ENCODE data around the gene CADPS.

The CADPS gene

DNA sequence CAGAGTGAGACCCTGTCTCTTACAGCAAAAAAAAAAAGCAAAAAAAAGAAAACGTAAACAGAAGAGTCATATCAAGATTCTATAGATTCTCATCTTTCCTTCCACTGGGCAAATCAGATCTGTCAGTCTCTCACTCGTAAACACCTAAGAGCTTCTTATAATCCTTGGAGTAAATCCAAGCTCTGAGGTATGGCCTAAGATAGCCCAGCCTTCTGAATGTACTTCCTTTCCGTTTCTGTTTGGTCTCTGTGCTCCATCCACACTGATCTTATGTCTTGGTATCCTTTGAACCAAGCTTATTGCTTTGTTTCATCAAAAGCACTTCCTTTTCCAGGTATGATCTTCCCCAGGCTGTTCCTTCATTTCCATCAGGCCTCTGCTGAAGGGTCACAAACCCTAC is 137.8 kb downstream of the CADPS start:
- DNase-seq = no peak

DNA sequence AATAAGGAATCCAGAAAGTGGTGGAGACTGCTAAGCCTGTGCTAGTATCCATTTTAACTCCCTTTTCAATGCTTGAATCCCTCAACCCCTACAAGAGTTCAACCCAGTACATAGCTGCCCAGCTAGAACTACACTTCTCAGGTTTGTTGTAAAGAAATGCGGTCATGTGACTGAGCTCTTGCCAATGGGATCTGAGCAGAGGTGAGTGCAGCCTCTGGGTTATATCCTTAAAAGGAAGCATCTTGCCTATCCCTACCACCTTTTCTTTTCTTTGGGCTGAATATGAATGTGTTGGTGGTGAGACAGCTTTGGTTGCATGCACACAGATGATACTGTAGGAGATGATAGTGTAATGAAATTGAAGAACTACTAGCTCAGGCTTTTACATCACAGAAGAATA is 139.7 kb downstream of the CADPS start:
- DNase-seq = no peak

DNA sequence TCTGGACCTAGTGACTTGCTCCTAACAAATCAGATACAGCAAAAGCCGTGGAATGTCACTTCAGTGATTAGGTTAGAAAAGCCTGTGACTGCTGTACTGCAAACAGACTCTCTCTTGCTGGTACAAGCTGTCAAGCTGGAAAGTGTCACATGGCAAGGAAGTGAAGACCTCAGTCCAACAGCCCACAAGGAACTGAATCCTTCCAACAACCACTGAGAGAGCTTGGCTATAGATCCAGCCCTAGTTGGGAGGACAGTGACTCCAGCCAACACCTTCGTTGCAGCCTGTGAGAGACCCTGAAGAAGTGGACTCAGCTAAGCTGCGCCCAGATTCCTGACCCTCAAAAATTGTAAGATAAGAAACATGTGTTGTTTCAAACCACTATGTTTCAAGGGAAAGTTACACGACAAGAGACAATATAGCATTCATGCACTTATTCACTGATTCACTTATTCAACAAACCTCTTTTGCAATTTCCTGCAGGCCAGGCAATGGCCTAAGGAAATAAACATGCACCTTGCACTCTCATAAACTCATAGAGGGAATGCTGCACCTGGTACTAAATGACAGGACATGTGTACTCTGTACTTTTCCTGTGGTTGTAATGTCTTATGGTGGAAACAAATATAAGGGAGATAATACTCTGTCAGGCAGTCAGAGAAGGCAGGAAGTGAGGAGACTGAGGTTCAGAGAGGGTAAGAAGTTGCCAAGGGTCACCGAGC is 142.9 kb downstream of the CADPS start:
- no peak for DNase-seq

DNA sequence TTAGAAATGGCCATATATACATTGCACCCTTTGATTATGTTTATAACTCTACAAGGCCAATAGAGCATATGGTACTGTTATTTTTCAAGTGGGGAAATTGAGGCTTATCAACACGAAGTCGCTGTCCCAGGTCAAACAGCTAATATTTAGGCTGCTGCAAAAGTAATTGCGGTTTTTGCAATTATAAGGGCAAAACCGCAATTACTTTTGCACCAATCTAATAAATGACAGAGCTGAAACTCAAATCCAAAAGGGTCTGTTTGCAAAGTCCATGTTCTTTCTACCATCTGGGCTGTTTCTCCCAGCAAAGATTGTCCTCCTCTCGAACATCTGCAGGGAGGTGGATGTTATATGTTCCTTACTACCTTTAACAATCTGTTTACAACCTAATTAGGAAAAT is 147.2 kb downstream of the CADPS start:
- DNase-seq = no peak

DNA sequence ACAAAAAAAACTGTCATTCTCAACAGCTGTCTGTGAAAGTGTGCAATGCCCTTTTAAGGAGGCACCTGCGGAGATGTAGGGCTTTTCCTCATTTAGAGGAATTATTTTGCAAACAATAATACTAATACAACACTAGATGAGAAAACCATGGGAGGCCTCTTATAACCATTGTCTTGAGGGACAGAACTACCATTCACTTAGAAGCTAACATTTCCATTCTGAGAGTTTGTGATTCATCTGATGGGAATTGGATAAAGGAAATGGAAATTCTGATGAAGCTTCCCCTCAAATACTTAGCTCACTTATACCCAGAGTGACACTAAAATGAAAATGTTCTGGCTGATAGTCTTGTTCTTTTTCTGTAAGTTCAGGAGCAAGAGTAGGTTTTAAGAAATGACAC is 147.7 kb downstream of the CADPS start:
- DNase-seq = peak; percentile 69

DNA sequence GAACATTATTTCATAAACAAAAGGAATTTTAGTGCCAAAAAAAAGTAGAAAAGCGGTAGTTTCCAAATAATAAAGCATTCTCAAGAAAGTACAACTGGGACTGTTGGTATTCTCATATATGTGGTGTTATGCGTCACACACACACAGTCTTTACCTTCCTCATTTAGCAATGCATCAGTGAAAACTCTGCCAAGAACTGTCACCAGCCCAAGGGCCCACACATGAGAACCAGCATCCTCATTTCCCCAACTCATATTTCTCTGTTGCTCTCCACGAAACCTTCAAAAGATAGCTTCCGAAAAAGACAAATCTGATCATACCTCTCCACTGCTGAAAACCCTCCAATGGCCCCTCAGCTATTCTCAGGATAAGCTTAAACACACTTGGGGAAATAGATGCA is 150.7 kb downstream of the CADPS start:
- DNase-seq = no peak

DNA sequence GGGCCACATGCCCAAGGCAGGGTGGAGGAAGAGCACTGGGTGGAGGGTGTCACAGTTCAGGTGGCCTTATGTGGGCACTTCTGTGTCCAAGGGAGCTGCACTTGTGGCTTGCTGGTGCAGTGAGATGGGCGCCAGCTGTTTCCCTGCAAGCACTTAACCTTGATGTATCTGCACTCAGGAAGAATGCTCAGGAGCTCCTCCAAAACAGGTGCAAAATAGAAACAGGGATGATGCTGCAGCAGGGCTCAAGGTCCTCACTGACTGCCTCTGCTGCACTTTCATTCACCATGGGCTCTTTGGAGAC is 151.3 kb downstream of the CADPS start:
- DNase-seq = no peak

DNA sequence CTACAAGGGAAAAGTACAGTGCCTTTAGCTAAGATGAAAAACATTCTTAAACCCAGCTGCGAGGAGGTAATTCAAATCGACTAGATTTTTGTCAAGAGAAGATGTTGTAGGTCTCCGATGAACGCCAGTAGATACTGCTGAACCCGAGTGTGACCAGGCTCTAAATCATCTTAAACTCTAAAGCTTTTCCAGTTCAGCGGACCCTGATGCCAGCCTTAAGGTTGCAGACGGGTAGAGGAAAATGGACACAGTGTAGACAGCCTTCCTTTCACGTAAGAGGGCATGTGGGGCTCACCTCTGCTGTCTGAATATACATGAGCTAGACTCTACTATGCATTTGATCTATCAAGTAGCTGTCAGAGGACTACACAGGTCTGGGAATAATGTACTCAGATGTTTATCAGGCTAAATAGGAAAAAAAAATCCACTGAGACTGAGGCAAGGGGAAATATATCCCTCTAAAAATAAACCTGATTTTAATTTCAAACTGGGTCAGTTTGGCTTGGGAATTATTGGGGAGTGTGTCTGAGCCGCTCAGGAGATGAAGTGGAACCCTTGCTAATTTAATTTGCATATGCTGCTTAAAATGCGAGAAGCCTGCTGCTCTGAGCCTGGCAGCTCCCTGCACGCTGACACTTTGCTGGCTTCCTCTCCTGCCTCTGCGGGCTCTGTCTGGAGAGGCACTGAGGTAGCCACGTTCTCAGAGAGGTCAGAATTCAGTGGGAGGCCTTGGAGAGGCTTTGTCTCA is 151.9 kb downstream of the CADPS start:
- no peak for DNase-seq

DNA sequence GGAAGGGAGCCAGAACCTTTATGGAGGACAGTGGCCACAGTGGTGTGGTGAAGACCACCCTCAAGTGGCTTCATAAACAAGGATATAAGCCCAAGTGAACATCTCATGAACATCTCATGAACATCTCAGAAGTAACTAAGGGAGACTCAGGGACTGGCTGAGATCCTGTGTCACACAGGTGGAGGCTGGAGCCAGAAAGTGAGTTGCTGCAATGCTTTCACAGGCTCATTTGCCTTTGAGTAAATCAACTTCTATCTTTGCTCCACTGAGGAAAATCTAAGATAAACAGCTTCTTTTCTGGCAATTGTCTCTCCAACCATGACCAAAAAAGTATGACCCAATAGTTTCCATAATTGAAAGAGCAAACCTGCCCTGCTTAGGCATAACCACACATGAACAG is 152.9 kb downstream of the CADPS start:
- DNase-seq = no peak

DNA sequence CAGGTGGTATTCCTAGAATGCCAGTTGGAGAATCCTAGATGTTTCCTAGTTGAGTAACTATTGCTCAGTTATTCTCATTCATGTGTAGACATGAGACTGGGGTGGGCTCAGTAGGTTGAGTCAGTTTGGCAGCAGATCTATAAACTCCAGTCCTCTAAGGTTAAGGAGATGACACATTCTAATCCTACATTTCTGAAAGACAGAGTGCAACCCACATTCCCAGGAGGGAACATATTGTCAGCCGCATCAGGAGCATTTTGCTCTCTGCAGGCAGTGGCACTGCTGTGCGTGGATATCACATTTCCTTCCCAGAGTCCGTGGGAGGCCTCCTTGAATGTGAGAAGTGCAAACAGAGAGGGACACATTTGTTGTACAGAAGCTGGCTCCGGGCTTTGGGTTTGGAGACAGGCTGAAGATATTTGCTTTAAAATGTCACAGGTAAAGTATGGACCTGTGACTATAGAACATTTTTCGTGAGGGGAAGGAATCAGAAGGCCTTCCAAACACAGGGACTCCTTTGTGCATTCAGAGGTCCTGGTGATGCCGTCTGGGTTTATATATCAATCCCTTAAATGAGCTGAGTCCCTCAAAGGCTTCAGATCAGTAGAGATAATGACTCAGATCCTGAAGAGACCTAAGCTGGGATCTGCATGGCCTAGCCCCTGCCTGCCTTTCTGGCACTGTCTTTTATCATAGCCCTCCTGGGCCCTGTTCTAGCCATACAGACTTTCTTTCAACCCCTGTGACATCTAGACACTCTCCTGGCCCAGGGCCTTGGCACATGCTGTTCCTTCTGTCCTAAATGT is 156.5 kb downstream of the CADPS start:
- peak; percentile 70 for DNase-seq

DNA sequence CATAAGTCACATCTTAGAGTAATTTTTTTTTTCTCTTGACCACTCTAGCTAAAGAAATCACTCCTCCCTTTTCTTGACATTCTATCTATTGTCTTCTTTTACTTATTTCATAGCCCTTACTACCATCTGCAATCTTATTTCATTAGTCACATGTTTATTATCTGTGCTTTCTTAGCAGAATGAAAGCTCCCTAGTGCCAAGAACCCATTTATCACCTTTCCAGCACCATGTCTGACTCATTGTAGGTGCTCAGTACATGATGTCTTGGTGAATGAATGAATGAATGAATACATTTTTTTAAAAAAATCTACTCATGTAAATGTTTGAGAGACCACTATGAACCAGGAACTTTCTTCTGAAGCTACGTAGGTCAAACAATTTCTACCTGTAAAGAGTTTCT is 157.2 kb downstream of the CADPS start:
- no peak for DNase-seq

DNA sequence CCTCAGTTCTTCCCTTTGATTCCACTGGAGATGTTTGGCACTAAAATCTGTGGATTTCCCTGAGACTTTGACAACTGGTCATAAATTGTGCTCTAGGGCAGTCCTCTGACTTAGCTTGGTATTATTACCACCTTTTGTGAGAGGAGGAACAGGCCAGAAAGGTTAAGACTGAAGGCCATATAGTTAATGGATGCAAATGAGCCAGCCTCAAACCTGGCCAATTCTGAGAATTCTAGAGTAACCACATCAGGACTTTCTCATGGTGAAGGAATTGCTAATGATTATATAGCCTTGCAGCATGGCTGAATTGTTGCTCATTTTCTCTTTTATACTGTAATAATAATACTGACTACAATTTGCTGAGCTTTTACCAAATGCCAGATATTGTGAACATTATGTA is 162.5 kb downstream of the CADPS start:
- DNase-seq = peak; percentile 26

DNA sequence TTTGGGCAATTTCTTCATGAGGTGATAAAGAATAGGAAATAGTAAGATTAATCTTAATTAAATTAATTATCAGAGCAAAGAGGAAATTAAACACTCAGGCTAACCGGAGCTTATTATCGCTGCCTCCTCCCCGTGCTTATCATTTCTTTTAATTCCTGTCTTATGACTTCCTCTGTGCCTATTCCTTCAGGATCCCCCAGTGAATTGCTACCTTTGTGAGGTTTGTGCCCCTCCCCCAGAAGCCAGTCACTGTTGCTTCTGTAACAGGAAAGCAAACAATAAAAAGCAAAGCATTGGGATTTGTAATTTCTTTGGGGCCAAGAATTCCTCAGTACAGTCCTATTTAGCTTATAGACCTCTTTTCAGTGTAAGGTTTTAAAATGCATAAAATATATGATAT is 164.5 kb downstream of the CADPS start:
- DNase-seq = no peak

DNA sequence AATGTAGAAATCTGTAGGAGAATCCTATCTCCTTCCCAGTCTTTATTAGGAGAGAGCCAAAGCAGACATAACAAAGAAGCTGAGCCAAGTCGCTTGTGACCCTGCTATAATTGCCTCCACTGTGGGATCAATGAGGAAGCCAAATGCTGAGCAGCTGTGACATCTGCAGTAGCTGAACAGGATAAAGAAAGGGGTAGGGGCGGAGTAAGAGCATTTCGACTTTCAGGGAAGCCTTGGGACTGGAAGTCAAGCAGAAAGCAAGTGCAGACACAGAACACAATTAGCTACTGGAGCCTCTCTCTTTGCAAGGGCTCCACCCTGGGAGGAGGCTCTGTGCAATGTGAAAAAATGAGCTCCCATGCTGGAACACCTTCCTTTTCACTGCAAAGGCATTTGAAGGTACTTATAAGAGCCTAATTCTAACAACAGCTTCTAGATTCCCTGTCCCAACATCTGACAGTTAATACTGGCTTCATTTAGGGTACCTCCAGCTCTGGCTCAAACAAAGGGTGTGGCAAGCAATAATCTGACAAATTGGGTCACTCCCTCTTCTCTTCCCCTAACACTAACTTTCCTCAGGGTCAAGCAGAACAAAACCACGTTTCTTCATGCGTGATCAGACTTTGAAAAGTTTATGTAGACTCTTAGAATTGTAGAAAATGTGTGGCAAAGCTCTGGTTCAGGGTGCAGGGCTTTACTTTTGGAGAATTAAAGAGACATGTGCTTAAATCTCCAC is 166.4 kb downstream of the CADPS start:
- no peak for DNase-seq

DNA sequence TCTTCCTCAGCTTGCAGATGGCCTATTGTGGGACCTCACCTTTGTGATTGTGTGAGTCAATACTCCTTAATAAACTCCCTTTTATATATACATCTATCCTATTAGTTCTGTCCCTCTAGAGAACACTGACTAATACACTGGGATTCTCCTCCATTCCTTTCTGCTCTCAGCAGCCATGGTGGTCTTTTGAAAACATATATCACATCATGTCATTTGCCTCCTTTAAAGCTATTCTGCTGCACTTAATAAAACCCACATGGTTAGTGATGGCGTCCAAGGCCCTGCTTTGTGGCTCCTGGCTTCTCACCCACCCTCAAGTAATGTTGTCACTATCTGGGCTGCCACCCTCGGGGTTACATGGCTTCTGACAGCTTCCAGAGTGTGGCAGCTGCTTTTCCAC is 169.5 kb downstream of the CADPS start:
- peak; percentile 47 for DNase-seq

DNA sequence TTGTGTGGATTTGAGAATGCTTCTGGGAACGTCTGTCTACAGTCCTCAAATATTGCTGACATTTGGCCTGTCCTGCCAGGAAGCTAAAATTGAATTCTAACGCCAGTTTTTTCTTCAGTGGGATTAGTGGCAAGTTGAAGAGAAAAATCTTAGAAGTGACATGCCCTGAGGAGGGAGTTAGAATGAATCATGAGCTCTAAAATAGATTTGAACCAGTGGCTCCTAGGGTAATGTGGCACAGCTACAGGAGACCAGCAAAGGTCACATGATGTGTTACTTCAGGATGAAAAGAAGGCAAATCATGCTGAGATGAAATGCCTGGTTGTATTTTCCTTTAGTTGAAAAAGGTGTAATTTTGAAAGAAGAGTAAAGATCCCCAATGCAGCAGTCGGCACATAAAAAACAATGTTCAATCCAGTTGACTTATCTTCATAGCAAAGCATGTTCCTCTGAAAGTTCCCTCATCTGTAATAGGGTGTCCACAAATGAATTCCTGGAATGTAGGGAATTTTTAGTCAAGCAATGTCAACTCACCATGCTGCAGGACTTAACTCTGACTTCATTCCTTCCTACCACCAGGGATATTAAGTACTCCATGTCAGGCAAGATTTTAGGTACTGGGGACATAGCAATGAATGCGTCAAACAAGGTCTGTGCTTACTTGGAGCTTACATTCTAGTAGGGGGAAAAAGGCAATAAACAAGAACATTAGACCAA is 171.6 kb downstream of the CADPS start:
- peak; percentile 69 for DNase-seq

DNA sequence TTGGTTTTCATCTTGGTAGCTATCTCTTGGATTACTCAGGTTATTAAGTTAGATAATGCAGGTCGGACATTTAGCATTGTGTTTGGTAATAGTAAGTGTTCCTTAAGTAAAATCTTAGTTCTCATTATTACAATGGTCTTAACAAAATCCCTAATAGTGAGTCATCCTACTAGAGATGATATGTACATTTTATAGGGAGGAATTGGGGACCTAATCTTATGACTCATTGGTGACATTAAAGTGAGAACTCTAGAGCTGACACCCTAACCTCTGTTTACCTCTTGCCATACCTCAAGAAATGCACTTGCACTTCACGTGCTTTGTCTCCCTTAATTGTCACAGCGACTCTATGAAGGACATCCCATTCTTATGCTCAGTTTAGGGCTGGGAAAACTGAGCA is 174.9 kb downstream of the CADPS start:
- no peak for DNase-seq

DNA sequence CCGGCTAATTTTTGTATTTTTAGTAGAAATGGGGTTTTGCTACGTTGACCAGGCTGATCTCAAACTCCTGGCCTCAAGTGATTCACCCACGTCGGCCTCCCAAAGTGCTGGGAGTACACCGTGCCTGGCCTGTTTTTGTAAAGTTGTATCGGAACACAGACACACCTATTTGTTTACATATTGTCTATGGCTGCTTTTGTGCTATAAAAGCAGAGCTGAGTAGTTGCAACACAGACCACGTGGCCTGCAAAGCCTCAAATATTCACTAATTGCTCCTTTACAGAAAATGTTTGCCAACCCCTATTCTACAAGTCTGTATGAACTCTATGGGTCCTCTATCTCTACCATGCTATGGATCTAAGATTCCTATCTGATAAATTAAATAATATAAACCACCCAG is 175.5 kb downstream of the CADPS start:
- DNase-seq = no peak

DNA sequence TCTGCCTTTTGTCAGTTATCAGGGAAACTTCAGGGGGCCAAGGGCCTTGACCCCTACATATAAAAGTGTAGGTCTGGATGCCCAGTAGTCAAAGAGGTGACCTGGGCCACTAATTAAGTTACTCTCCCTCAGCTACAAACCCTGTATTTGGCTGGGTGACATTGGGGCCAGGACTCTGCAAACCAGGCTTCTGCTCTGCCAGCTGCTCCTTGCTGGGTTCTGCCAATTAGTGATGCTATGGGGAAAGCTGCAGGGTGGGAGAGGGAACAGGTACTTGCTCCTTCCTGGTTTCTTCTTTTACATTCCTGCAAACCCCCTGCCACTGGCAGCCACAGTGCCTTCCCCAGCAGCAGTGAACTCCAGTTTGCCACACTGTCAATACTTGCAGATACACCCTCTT is 179.2 kb downstream of the CADPS start:
- DNase-seq = no peak

DNA sequence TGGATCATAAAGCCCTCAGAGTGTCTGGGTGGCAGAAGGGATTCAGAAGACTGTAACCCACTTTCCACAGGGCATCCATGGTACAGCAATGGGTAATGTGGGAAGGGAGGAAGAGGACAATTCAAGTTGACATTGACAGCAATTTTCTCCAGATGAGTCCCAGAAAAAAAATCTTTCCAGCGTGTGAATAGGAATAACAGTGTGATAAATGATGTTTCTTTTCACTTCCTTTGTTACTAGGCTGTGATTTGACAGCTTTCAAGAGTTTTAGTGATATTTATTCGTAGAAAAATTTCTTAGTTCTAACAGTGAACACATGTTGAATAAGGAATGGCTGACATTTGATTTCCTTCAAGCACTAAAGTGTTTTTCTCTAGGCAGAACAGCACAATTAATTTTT is 186.4 kb downstream of the CADPS start:
- DNase-seq = no peak

DNA sequence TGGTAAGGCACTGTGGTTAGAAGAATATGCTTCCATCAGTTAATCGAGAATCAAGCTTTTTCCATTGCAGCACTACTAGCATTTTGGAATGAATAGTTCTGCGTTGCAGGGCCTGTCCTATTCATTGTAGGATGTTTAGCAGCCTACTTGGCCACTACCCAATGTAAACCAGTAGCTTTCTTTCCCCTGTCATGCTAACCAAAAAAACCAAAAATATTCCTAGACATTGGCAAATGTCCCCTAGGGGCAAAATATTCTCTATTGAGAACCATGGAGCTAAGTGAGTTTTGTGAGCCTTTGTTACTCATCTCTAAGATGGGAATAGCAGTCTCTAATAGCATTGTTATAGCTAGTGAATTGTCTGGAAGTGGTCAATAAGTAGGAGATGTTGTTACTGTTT is 187.2 kb downstream of the CADPS start:
- peak; percentile 87 for DNase-seq

DNA sequence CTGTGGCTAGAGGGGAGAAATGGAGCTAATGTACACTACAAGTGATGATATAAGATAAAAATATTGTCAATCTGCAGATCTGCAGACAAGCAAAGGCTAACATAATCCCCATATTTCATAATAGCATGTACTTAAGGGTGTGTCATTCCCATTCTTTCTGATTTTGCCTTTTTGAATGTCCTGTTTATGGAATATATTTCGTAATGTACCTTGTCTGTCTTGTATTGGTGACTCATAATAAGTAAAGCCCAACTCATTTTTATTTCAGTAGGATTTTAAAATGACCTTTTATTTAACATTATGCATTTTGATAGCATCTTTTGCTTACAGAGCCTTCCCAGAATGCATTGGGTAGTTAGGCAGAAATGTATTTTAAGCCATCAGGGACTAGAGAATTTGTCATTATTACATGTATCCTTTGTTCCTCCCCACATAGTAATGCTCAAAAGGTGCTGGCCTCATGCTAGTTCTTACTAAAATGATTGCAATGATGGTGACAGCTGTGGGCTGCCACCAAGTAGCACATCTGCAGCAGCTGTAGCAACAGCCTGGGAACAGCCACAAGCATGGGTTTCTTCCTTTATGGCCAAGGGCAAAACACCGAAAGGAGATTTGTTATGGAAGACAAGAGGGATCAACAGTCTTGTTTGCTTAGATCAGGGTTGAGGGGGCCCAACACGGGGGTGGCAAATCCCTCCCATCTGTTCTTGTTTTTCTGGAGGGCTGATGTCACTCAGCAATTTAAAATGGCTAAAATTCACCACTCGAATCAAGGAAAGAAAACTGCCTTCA is 188.5 kb downstream of the CADPS start:
- DNase-seq = peak; percentile 47
